GM21423 (cell line): ENCODE data around the gene NLRP11.
"Not testable (repeated sequence)": the region's sequence is repeated elsewhere in the genome, so short reads cannot be mapped to it uniquely, and the experiment has no call there.

ENCODE experiments used
- ATAC-seq: cut with Tn5 transposase; IDR thresholded peaks from one replicate; pipeline ENCODE4 v1.9.1; 2021; ENCODE audit warnings: mild to moderate bottlenecking, moderate library complexity; ENCODE audit not compliant: unreplicated experiment

Gene NLRP11

GRCh38 chr19:55781112-55781511, 50.7 kb downstream of the NLRP11 start:
- ATAC-seq: no peak

- ATAC-seq: no peak
Measured at GRCh38 chr19:55778331-55778730, 53.5 kb downstream of the NLRP11 start.

- no peak for ATAC-seq
Measured at GRCh38 chr19:55777528-55777927, 54.3 kb downstream of the NLRP11 start.

GRCh38 chr19:55769632-55770031, 62.2 kb downstream of the NLRP11 start:
- ATAC-seq: not testable (repeated sequence)

- not testable (repeated sequence) for ATAC-seq
Measured at GRCh38 chr19:55768818-55769217, 63.0 kb downstream of the NLRP11 start, which contains the start of gene RFPL4AL1. Gene RFPL4AL1, plus strand, starts transcription at chr19:55769118. Its CDS starts 2,687 bp downstream, at chr19:55771805.

- ATAC-seq: no peak
Measured at GRCh38 chr19:55766466-55766865, 65.3 kb downstream of the NLRP11 start.

- ATAC-seq: not testable (repeated sequence)
Measured at GRCh38 chr19:55758797-55759196, 73.0 kb downstream of the NLRP11 start, which contains the start of gene RFPL4A. Gene RFPL4A, plus strand, starts transcription at chr19:55759097. Its CDS starts 2,704 bp downstream, at chr19:55761801.

GRCh38 chr19:55756808-55757207, 75.0 kb downstream of the NLRP11 start:
- ATAC-seq: not testable (repeated sequence)

GRCh38 chr19:55753401-55753800, 78.4 kb downstream of the NLRP11 start:
- ATAC-seq: no peak

GRCh38 chr19:55750715-55751114, 81.1 kb downstream of the NLRP11 start:
- no peak for ATAC-seq

- ATAC-seq: no peak
Measured at GRCh38 chr19:55738302-55738701, 93.5 kb downstream of the NLRP11 start, which contains the start of gene NLRP9. Gene NLRP9, minus strand, starts transcription at chr19:55738402. Its CDS starts 28 bp downstream, at chr19:55738374.
